Measurements from ENCODE around the gene PADI3.

GRCh38 chr1:17204546-17205440 lies 44.1 kb upstream of the PADI3 start, which contains the start of gene PADI1:
- TF ChIP-seq POLR2A (IDR thresholded peaks at IDR 0.05; ENCODE audit: low read depth) (no peak), EP300 (IDR thresholded peaks at IDR 0.05) (no peak)
